A673 (cell line): ENCODE data around the gene NR0B2. TPM values are rescaled to one million over a fixed set of nuclear protein-coding genes. Genes with fewer than 3 reads are reported as not detected.
A peak's percentile ranks its signal among the peaks of the same experiment; 100 is the strongest.

Experiments used
- BruUV-seq: library from RNA; stranded (reverse); fragments of 400-500 nt; replicated peaks from 2 replicates; lab custom pipeline; 2021; lab: Mats Ljungman, UMichigan
- CTCF ChIA-PET: fragments of 300-600 bp; sonication (Branson Sonifier 250); formaldehyde crosslinking; loops from one replicate; lab custom pipeline; 2022; ENCODE audit warnings: antibody characterized with exemption; lab: Charles Lee
- POLR2A ChIA-PET: fragments of 300-600 bp; sonication (Branson Sonifier 250); formaldehyde crosslinking; loops from one replicate; lab custom pipeline; 2022; ENCODE audit warnings: antibody characterized with exemption; ENCODE audit not compliant: low non-redundant PET; lab: Charles Lee
- DNase-seq: peaks from one replicate; pipeline ENCODE4 v3.0.0-alpha.2; 2015; ENCODE audit warnings: low spot score
- H3K27ac ChIP-seq: fragments of 200-600 bp; sonication (generic); 2 replicates; pipeline ENCODE4 v1.5.1; 2016; ENCODE audit warnings: mixed run types, low read depth, mild to moderate bottlenecking, mixed read lengths, antibody characterized with exemption, low read length; ENCODE audit not compliant: poor library complexity, severe bottlenecking
- H3K27me3 ChIP-seq: fragments of 200-600 bp; sonication (generic); replicated peaks from 2 replicates; pipeline ENCODE4 v1.6.1; 2017; ENCODE audit warnings: mixed run types, low read depth, mild to moderate bottlenecking, mixed read lengths, antibody characterized with exemption, low read length; ENCODE audit not compliant: insufficient read depth, poor library complexity
- H3K36me3 ChIP-seq: fragments of 200-600 bp; sonication (generic); 2 replicates; pipeline ENCODE4 v1.6.1; 2016; ENCODE audit warnings: mixed run types, mild to moderate bottlenecking, mixed read lengths, antibody characterized with exemption, low read length; ENCODE audit not compliant: insufficient read depth, poor library complexity, severe bottlenecking
- H3K4me1 ChIP-seq: fragments of 200-600 bp; sonication (generic); 2 replicates; pipeline ENCODE4 v1.6.1; 2017; ENCODE audit warnings: mixed run types, mild to moderate bottlenecking, mixed read lengths, antibody characterized with exemption, low read length; ENCODE audit not compliant: insufficient read depth, poor library complexity, severe bottlenecking
- H3K4me3 ChIP-seq: fragments of 200-600 bp; sonication (generic); 2 replicates; pipeline ENCODE4 v1.5.1; 2016; ENCODE audit warnings: low read depth, mixed run types, mild to moderate bottlenecking, mixed read lengths, low read length; ENCODE audit not compliant: poor library complexity, severe bottlenecking
- H3K9me3 ChIP-seq: fragments of 200-600 bp; sonication (generic); 2 replicates; pipeline ENCODE4 v1.6.1; 2016; ENCODE audit warnings: mixed run types, low read depth, mild to moderate bottlenecking, mixed read lengths, antibody characterized with exemption, low read length; ENCODE audit not compliant: poor library complexity, severe bottlenecking
- EZH2 ChIP-seq: fragments of 200-600 bp; sonication (generic); IDR thresholded peaks from 2 replicates; pipeline ENCODE4 v1.6.1; 2017; ENCODE audit warnings: borderline replicate concordance, low read depth, mild to moderate bottlenecking, mixed read lengths, antibody characterized with exemption, low read length; ENCODE audit not compliant: poor library complexity, severe bottlenecking
- intact Hi-C: fragments of 100-400 bp; cut with micrococcal nuclease; formaldehyde crosslinking; loops from one replicate; pipeline ENCODE4 v1.10.0; 2022; ENCODE audit not compliant: unreplicated experiment
- total RNA-seq: library from RNA; stranded (reverse); gene quantifications from 2 replicates; pipeline ENCODE4 v1.2.3, GENCODE V29; 2021
- TF ChIP-seq, protein P1 (sequence below): fragments of 300-800, 200-600 bp; sonication (generic); conservative IDR thresholded peaks from 2 replicates; pipeline ENCODE4 v1.5.1; 2017; ENCODE audit warnings: low read depth, mild to moderate bottlenecking, antibody characterized with exemption, low read length, moderate library complexity, mixed read lengths

Gene NR0B2
- total RNA-seq, 1 experiment from 2014 or later, result not detected

GRCh38 chr1:26959722-26960624 lies 46.2 kb upstream of the NR0B2 start, which contains the start of gene KDF1:
TSS of gene KDF1 (minus strand) at chr1:26960468. CDS start at chr1:26952380, 8,088 bp downstream.
- POLR2A ChIA-PET, result no interaction called here
- no peaks in the 10 kb centered on the region for H3K4me1 ChIP-seq
- no peak within 1 kb of the TSS for H3K27ac ChIP-seq
- CTCF ChIA-PET, result no interaction called here
- no peaks in the 10 kb centered on the region for H3K36me3 ChIP-seq
- peaks cover 8% of the 10 kb centered on the region for H3K9me3 ChIP-seq
- H3K27me3 ChIP-seq, result peaks cover 72% of the 10 kb centered on the region
- no TSS peak for BruUV-seq
- peak within 1 kb of the TSS; percentile 36 for H3K4me3 ChIP-seq
- TF ChIP-seq EZH2, result peak; percentile 98
- TF ChIP-seq, protein P1, sequence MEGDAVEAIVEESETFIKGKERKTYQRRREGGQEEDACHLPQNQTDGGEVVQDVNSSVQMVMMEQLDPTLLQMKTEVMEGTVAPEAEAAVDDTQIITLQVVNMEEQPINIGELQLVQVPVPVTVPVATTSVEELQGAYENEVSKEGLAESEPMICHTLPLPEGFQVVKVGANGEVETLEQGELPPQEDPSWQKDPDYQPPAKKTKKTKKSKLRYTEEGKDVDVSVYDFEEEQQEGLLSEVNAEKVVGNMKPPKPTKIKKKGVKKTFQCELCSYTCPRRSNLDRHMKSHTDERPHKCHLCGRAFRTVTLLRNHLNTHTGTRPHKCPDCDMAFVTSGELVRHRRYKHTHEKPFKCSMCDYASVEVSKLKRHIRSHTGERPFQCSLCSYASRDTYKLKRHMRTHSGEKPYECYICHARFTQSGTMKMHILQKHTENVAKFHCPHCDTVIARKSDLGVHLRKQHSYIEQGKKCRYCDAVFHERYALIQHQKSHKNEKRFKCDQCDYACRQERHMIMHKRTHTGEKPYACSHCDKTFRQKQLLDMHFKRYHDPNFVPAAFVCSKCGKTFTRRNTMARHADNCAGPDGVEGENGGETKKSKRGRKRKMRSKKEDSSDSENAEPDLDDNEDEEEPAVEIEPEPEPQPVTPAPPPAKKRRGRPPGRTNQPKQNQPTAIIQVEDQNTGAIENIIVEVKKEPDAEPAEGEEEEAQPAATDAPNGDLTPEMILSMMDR, result no peak
- DNase-seq, result no peak
- intact Hi-C loops, result no loop called here

DNA sequence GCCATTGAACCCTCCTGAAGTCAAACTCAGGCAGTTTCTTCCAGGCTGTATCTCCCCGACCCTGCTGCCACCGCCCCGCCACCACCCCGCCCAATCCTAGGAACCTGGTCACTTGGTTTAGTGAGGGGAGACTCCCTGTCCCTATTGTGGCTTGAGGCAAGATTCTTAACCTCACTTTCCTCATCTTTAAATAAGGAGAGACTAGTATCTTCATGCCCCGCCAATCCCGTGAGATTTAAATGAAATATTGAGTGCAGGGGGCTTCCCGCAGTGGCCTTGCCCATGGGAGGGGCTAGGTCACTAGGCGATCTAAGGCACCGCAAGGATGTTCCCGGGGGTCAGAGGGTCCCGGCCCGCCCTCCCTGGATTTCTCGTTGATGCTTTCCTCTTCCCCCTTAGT lies 45.5 kb upstream of the NR0B2 start:
- Histone ChIP-seq H3K36me3 (no peaks in the 10 kb centered on the region), H3K4me1 (no peaks in the 10 kb centered on the region), H3K27me3 (peaks cover 72% of the 10 kb centered on the region), H3K4me3 (no peak overlapping the region), H3K9me3 (peaks cover 8% of the 10 kb centered on the region), H3K27ac (no peak overlapping the region)
- DNase-seq, result no peak
- ChIA-PET POLR2A (no interaction called here), CTCF (no interaction called here)
- no peak for TF ChIP-seq EZH2
- TF ChIP-seq, protein P1, result no peak
- BruUV-seq, result no TSS peak
- intact Hi-C loops, result no loop called here

DNA sequence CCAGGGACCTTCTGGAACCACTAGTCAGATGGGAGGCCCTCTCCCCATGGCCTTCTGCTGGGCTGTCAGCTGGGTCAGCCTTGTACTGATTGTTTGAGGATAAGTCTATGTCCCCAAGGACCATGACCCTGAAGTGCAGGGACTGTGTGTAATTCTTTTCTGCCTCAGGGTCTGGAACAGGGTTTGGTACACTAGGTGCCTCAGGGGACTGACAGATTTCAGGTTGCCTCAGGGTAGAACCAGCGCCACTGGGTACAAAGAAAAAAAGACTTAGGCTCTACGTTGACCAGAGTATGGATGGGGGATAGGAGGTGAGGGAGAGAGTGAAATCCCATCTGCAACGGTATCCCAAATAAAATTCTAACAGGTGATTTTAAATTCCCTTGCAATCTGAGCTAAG lies 43.5 kb upstream of the NR0B2 start:
- Histone ChIP-seq H3K9me3 (peaks cover 8% of the 10 kb centered on the region), H3K27me3 (peaks cover 68% of the 10 kb centered on the region), H3K36me3 (no peaks in the 10 kb centered on the region), H3K27ac (no peak overlapping the region), H3K4me3 (no peak overlapping the region), H3K4me1 (no peaks in the 10 kb centered on the region)
- intact Hi-C loops, result no loop called here
- DNase-seq, result no peak
- ChIA-PET POLR2A (no interaction called here), CTCF (no interaction called here)
- no peak for TF ChIP-seq EZH2
- TF ChIP-seq, protein P1, result no peak
- no TSS peak for BruUV-seq
